Stimulated activated naive CD8-positive, alpha-beta T cell treated with anti-CD3 and anti-CD28 coated beads, Interleukin-15, amount 100 ng/mL, for 72 hours (primary cell): Measurements from ENCODE around the gene CYYR1.
A peak's percentile ranks its signal among the peaks of the same experiment; 100 is the strongest.

Experiments used
- ATAC-seq: fragments of 150-1000 bp; cut with Tn5 transposase; 2 replicates; pipeline ENCODE4 v1.10.0; 2021; ENCODE audit warnings: mild to moderate bottlenecking, moderate library complexity
- DNase-seq, 2 donors: peaks; one replicate each; pipeline ENCODE4 v3.0.0; 2021 to 2022
- H3K27ac Mint-ChIP-seq, 2 donors: one replicate each; pipeline ENCODE4 v1.8.0; 2022; ENCODE audit warnings: mild to moderate bottlenecking in 2 of 2, mixed read lengths in 2 of 2, moderate library complexity in 2 of 2
- H3K27me3 Mint-ChIP-seq: one replicate; pipeline ENCODE4 v1.8.0; 2022; ENCODE audit warnings: mixed read lengths
- H3K4me1 Mint-ChIP-seq: one replicate; pipeline ENCODE4 v1.8.0; 2022; ENCODE audit warnings: mild to moderate bottlenecking, mixed read lengths
- H3K4me3 Mint-ChIP-seq, 2 donors: one replicate each; pipeline ENCODE4 v1.8.0; 2022; ENCODE audit warnings: mild to moderate bottlenecking in 2 of 2, mixed read lengths in 2 of 2, moderate library complexity in 1 of 2
- H3K9me3 Mint-ChIP-seq, 2 donors: one replicate each; pipeline ENCODE4 v1.8.0; 2022; ENCODE audit warnings: mixed read lengths in 2 of 2

The CYYR1 gene

GRCh38 chr21:26563856-26564503 is 9.1 kb downstream of the CYYR1 start:
- no peak for DNase-seq
- Mint-ChIP-seq H3K4me3 (no peak overlapping the region), H3K27ac (no peak overlapping the region), H3K9me3 (no peaks in the 10 kb centered on the region), H3K4me1 (no peaks in the 10 kb centered on the region), H3K27me3 (peaks cover 14% of the 10 kb centered on the region)
- no peak for ATAC-seq

GRCh38 chr21:26560612-26561011 is 12.5 kb downstream of the CYYR1 start:
- Mint-ChIP-seq H3K4me3 (no peak overlapping the region), H3K27ac (no peak overlapping the region), H3K9me3 (no peaks in the 10 kb centered on the region), H3K27me3 (peaks cover 7% of the 10 kb centered on the region), H3K4me1 (no peaks in the 10 kb centered on the region)
- no peak for DNase-seq
- no peak for ATAC-seq

- H3K4me1 Mint-ChIP-seq: no peaks in the 10 kb centered on the region
- H3K4me3 Mint-ChIP-seq: no peak overlapping the region
- no peaks in the 10 kb centered on the region for H3K9me3 Mint-ChIP-seq
- H3K27ac Mint-ChIP-seq: no peak overlapping the region
- ATAC-seq (no peak), DNase-seq (no peak)
- H3K27me3 Mint-ChIP-seq: peaks cover 7% of the 10 kb centered on the region
These were observed 14.0 kb downstream of the CYYR1 start for GRCh38 chr21:26559099-26559498.

- Mint-ChIP-seq H3K27me3 (no peaks in the 10 kb centered on the region), H3K27ac (no peak overlapping the region), H3K9me3 (no peaks in the 10 kb centered on the region), H3K4me3 (no peak overlapping the region), H3K4me1 (no peaks in the 10 kb centered on the region)
- DNase-seq (no peak), ATAC-seq (no peak)
These were observed 16.0 kb downstream of the CYYR1 start for GRCh38 chr21:26557106-26557505.

GRCh38 chr21:26555540-26556146 is 17.4 kb downstream of the CYYR1 start:
- no peaks in the 10 kb centered on the region for H3K27me3 Mint-ChIP-seq
- no peak overlapping the region for H3K4me3 Mint-ChIP-seq
- no peak for ATAC-seq
- no peaks in the 10 kb centered on the region for H3K4me1 Mint-ChIP-seq
- H3K9me3 Mint-ChIP-seq: no peaks in the 10 kb centered on the region
- no peak for DNase-seq
- H3K27ac Mint-ChIP-seq: no peak overlapping the region

- H3K27me3 Mint-ChIP-seq: no peaks in the 10 kb centered on the region
- no peak overlapping the region for H3K4me3 Mint-ChIP-seq
- ATAC-seq (no peak), DNase-seq (no peak)
- no peaks in the 10 kb centered on the region for H3K9me3 Mint-ChIP-seq
- H3K4me1 Mint-ChIP-seq: no peaks in the 10 kb centered on the region
- no peak overlapping the region for H3K27ac Mint-ChIP-seq
These were observed 18.7 kb downstream of the CYYR1 start for GRCh38 chr21:26554365-26554764.

- H3K27me3 Mint-ChIP-seq: no peaks in the 10 kb centered on the region
- no peak for ATAC-seq
- no peaks in the 10 kb centered on the region for H3K4me1 Mint-ChIP-seq
- no peak overlapping the region for H3K27ac Mint-ChIP-seq
- DNase-seq: no peak
- H3K4me3 Mint-ChIP-seq: no peak overlapping the region
- no peaks in the 10 kb centered on the region for H3K9me3 Mint-ChIP-seq
These were observed 19.2 kb downstream of the CYYR1 start for GRCh38 chr21:26553898-26554297.

GRCh38 chr21:26550326-26550725 is 22.8 kb downstream of the CYYR1 start:
- no peak overlapping the region for H3K27ac Mint-ChIP-seq
- no peak for DNase-seq
- H3K9me3 Mint-ChIP-seq: no peaks in the 10 kb centered on the region
- H3K27me3 Mint-ChIP-seq: no peaks in the 10 kb centered on the region
- H3K4me1 Mint-ChIP-seq: no peaks in the 10 kb centered on the region
- ATAC-seq: no peak
- H3K4me3 Mint-ChIP-seq: no peak overlapping the region

GRCh38 chr21:26546446-26547097 is 26.5 kb downstream of the CYYR1 start:
- H3K4me3 Mint-ChIP-seq: no peak overlapping the region
- no peak for ATAC-seq
- H3K4me1 Mint-ChIP-seq: no peaks in the 10 kb centered on the region
- H3K27ac Mint-ChIP-seq: peak overlapping the region in 1 of 2 donors; percentile 91
- no peak for DNase-seq
- no peaks in the 10 kb centered on the region for H3K9me3 Mint-ChIP-seq
- H3K27me3 Mint-ChIP-seq: no peaks in the 10 kb centered on the region

GRCh38 chr21:26544201-26544775 is 28.8 kb downstream of the CYYR1 start:
- Mint-ChIP-seq H3K4me3 (no peak overlapping the region), H3K27ac (no peak overlapping the region), H3K9me3 (no peaks in the 10 kb centered on the region), H3K27me3 (no peaks in the 10 kb centered on the region), H3K4me1 (no peaks in the 10 kb centered on the region)
- no peak for ATAC-seq
- DNase-seq: no peak

GRCh38 chr21:26540651-26541050 is 32.4 kb downstream of the CYYR1 start:
- no peak overlapping the region for H3K27ac Mint-ChIP-seq
- H3K4me3 Mint-ChIP-seq: no peak overlapping the region
- DNase-seq: no peak
- H3K9me3 Mint-ChIP-seq: peaks cover 4 to 5% of the 10 kb centered on the region in 2 donors
- ATAC-seq: no peak
- no peaks in the 10 kb centered on the region for H3K27me3 Mint-ChIP-seq
- H3K4me1 Mint-ChIP-seq: no peaks in the 10 kb centered on the region

- H3K27ac Mint-ChIP-seq: no peak overlapping the region
- no peak overlapping the region for H3K4me3 Mint-ChIP-seq
- H3K9me3 Mint-ChIP-seq: peaks cover 6 to 8% of the 10 kb centered on the region in 2 donors
- no peaks in the 10 kb centered on the region for H3K27me3 Mint-ChIP-seq
- DNase-seq (no peak), ATAC-seq (no peak)
- H3K4me1 Mint-ChIP-seq: no peaks in the 10 kb centered on the region
These were observed 33.5 kb downstream of the CYYR1 start for GRCh38 chr21:26539566-26539965.

- Mint-ChIP-seq H3K27me3 (no peaks in the 10 kb centered on the region), H3K27ac (no peak overlapping the region), H3K9me3 (peaks cover 6 to 8% of the 10 kb centered on the region in 2 donors), H3K4me1 (no peaks in the 10 kb centered on the region), H3K4me3 (no peak overlapping the region)
- DNase-seq (no peak), ATAC-seq (no peak)
These were observed 38.6 kb downstream of the CYYR1 start for GRCh38 chr21:26534517-26534916.

GRCh38 chr21:26532208-26532607 is 40.9 kb downstream of the CYYR1 start:
- no peak for DNase-seq
- Mint-ChIP-seq H3K4me3 (no peak overlapping the region), H3K4me1 (no peaks in the 10 kb centered on the region), H3K27ac (no peak overlapping the region), H3K27me3 (no peaks in the 10 kb centered on the region), H3K9me3 (peaks cover 6 to 8% of the 10 kb centered on the region in 2 donors)
- no peak for ATAC-seq

- Mint-ChIP-seq H3K9me3 (no peaks in the 10 kb centered on the region), H3K27me3 (no peaks in the 10 kb centered on the region), H3K27ac (no peak overlapping the region), H3K4me3 (no peak overlapping the region), H3K4me1 (no peaks in the 10 kb centered on the region)
- ATAC-seq: no peak
- no peak for DNase-seq
These were observed 43.6 kb downstream of the CYYR1 start for GRCh38 chr21:26529526-26529925.

- no peaks in the 10 kb centered on the region for H3K9me3 Mint-ChIP-seq
- H3K4me3 Mint-ChIP-seq: no peak overlapping the region
- H3K27me3 Mint-ChIP-seq: no peaks in the 10 kb centered on the region
- ATAC-seq (no peak), DNase-seq (no peak)
- no peak overlapping the region for H3K27ac Mint-ChIP-seq
- H3K4me1 Mint-ChIP-seq: no peaks in the 10 kb centered on the region
These were observed 44.2 kb downstream of the CYYR1 start for GRCh38 chr21:26528882-26529281.
